Activated CD4-positive, alpha-beta T cell treated with anti-CD3 and anti-CD28 coated beads, Interleukin-2, amount 10 ng/mL, durations not matched to agents 7 days and 5 days (primary cell): ENCODE results near the gene SLC15A3. TPM values are rescaled to one million over a fixed set of nuclear protein-coding genes. Genes with fewer than 3 reads are reported as not detected.

ENCODE experiments used
- CTCF ChIA-PET: fragments of 350-600 bp; sonication (Branson Sonifier 250); formaldehyde crosslinking; loops from one replicate; lab custom pipeline; 2021; ENCODE audit warnings: antibody characterized with exemption; lab: Charles Lee
- POLR2A ChIA-PET: fragments of 350-600 bp; sonication (Branson Sonifier 250); formaldehyde crosslinking; loops from one replicate; lab custom pipeline; 2021; ENCODE audit warnings: antibody characterized with exemption; lab: Charles Lee
- DNase-seq: peaks from one replicate; pipeline ENCODE4 v3.0.0-alpha.2; 2020
- H3K27ac Mint-ChIP-seq: one replicate; pipeline ENCODE4 v1.8.0; 2021; ENCODE audit warnings: mild to moderate bottlenecking, moderate library complexity, mixed read lengths
- H3K27me3 Mint-ChIP-seq: one replicate; pipeline ENCODE4 v1.8.0; 2021; ENCODE audit warnings: mixed read lengths
- H3K36me3 Mint-ChIP-seq: one replicate; pipeline ENCODE4 v1.8.0; 2021; ENCODE audit warnings: low read depth, mixed read lengths
- H3K4me1 Mint-ChIP-seq: one replicate; pipeline ENCODE4 v1.8.0; 2021; ENCODE audit warnings: mixed read lengths
- H3K4me3 Mint-ChIP-seq: one replicate; pipeline ENCODE4 v1.8.0; 2021; ENCODE audit warnings: mild to moderate bottlenecking, moderate library complexity, mixed read lengths
- H3K9me3 Mint-ChIP-seq: one replicate; pipeline ENCODE4 v1.8.0; 2021; ENCODE audit warnings: mixed read lengths
- total RNA-seq, 2 experiments: library from RNA; stranded (reverse); gene quantifications; one replicate each; pipeline ENCODE4 v1.2.3, GENCODE V29; 2021

The SLC15A3 gene
- total RNA-seq, 2 experiments from 2014 or later: 4.0 to 4.2 TPM

DNA sequence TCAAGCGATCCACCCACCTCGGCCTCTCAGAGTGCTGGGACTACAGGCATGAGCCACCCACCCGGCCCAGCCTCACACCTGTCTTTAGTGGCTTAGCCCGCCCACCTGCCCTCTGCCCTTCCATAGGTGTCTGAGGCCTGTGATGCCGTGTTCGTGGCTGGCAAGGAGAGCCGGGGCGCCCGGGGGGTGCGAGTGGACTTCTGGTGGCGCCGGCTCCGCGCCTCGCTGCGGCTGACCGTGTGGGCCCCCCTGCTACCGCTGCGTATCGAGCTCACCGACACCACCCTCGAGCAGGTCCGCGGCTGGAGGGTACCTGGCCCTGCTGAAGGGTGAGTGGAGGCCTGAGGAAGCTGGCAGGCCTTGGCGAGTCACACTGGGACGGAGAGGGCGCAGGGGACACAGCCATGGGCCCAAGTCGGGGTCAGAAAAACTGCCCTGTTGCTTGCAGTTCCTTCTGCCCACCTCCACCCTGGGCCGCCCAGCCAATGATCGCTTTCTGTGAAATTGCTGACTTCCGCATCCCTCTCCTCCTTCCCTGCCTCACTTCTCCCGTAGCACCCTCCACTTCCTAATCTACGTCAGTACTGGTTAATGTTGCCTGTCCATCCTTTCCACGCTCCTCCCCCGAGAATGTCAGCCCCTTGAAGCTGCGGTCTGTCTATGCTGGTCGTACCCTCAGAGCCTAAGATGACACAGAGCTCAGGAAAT lies 18.4 kb downstream of the SLC15A3 start:
- no peaks in the 10 kb centered on the region for H3K36me3 Mint-ChIP-seq
- POLR2A ChIA-PET: no interaction called here
- DNase-seq: no peak
- H3K27ac Mint-ChIP-seq: no peak overlapping the region
- H3K9me3 Mint-ChIP-seq: no peaks in the 10 kb centered on the region
- H3K27me3 Mint-ChIP-seq: peaks cover 12% of the 10 kb centered on the region
- H3K4me3 Mint-ChIP-seq: no peak overlapping the region
- CTCF ChIA-PET: interaction anchor here (1.0 kb wide), 1 partner anchor 18 kb away, joined by 3 read pairs; no protein-coding TSS in a partner anchor
- H3K4me1 Mint-ChIP-seq: no peaks in the 10 kb centered on the region

DNA sequence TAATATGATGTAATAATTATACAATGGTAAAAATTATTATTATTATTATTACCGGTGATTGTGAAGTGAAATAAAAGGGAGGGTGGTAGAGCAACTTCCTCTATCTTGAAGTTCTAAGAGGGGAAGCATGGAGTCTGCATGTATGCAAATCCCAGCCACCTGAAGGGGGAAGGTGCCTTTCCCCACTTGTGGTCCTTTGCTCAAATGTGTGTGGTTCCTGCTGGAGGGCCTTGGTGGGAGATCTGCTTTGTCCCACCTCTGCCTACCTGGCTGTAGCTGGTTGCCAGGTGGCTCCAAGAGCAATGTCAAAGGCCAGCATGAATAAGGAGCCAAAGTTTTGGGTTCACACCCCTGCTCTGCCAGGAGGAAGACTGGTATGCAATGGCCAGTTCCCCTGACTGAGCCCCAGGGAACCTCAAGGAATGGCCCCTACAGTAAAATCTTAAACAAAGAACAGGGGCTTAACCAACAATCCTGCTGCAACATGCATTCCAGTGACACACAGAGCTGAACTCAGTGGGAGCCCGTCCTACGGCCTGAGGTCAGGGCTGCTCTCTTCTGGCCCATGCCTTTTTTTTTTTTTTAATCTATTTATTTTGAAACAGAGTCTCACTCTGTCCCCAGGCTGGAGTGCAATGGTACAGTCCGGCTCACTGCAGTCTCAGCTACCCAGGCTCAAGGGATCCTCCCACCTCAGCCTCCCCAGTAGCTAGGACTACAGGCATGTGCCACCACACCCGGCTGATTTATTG lies 19.2 kb downstream of the SLC15A3 start:
- Mint-ChIP-seq H3K36me3 (no peaks in the 10 kb centered on the region), H3K4me1 (no peaks in the 10 kb centered on the region), H3K4me3 (no peak overlapping the region), H3K27me3 (peaks cover 12% of the 10 kb centered on the region), H3K27ac (no peak overlapping the region), H3K9me3 (no peaks in the 10 kb centered on the region)
- ChIA-PET POLR2A (no interaction called here), CTCF (interaction anchor here (1.0 kb wide), 1 partner anchor 17 kb away, joined by 3 read pairs; no protein-coding TSS in a partner anchor)
- no peak for DNase-seq

DNA sequence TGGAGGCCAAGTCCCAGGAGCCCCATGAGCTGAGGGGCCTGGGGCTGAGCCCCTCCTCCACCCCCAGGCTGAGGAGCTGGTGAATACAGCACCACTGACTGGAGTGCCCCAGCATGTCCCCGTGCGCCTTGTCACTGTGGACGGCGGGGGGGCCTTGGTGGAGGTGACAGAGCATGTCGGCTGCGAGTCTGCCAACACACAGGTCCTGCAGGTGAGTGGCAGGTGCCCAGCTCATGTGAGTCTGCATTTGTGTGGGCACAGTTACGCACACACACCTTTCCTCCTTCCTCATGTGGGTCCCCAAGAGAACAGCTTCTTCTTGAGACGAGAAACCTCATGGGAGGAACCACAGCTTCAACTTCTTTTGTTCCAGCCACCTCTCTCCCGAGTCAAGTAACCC lies 20.1 kb downstream of the SLC15A3 start:
- ChIA-PET CTCF (interaction anchor here (1.0 to 1.8 kb wide), 4 partner anchors 13 to 37 kb away, joined by 3 to 5 read pairs (median 4); no protein-coding TSS in a partner anchor), POLR2A (no interaction called here)
- H3K4me1 Mint-ChIP-seq: no peaks in the 10 kb centered on the region
- H3K36me3 Mint-ChIP-seq: no peaks in the 10 kb centered on the region
- H3K27me3 Mint-ChIP-seq: peaks cover 17% of the 10 kb centered on the region
- DNase-seq: no peak
- H3K27ac Mint-ChIP-seq: no peak overlapping the region
- no peaks in the 10 kb centered on the region for H3K9me3 Mint-ChIP-seq
- no peak overlapping the region for H3K4me3 Mint-ChIP-seq

DNA sequence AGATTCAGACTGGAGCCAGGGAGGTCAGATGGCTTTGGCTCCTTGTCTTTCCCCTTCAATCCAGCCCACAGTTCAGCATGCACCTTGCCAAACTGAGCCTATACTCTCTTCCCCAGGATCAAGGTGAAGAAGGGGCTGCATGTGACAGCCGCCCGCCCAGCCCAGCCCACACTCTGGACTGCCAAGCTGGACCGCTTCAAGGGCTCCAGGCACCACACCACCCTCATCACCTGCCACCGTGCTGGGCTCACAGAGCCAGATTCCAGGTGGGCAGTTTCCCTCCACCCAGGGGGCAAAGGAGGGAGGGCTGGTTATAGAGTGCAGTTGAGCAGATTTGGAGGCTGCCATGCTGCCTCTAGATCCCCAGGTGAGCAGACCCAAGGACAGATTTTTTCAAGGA lies 21.6 kb downstream of the SLC15A3 start:
- Mint-ChIP-seq H3K27ac (no peak overlapping the region), H3K27me3 (peaks cover 32% of the 10 kb centered on the region), H3K4me3 (no peak overlapping the region), H3K36me3 (no peaks in the 10 kb centered on the region), H3K9me3 (no peaks in the 10 kb centered on the region), H3K4me1 (no peaks in the 10 kb centered on the region)
- no peak for DNase-seq
- CTCF ChIA-PET: interaction anchor here (0.9 to 1.8 kb wide), 3 partner anchors 10 to 15 kb away, joined by 3 to 5 read pairs (median 5); no protein-coding TSS in a partner anchor
- POLR2A ChIA-PET: no interaction called here

DNA sequence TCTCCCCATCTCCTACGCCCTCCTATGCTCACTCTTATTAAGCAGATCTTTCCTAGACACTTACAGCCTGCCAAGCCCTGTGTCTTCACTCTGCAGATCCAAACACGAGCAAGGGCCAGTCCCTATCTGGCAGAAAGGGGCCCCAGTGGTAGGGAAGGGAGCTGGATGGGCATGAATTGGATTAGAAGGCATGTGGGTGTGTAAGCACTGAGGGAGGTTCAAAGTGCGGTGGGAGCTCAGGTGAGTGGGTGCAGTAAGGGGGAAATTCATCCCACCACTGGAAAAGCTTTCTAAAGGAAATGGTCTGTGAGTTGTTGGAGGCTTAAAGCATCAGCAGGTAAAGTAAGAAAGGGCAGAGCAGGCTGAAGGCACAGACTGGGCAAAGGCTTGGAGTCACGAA lies 22.2 kb downstream of the SLC15A3 start:
- POLR2A ChIA-PET: no interaction called here
- DNase-seq: no peak
- H3K9me3 Mint-ChIP-seq: no peaks in the 10 kb centered on the region
- no peak overlapping the region for H3K4me3 Mint-ChIP-seq
- peaks cover 38% of the 10 kb centered on the region for H3K27me3 Mint-ChIP-seq
- peaks cover 4% of the 10 kb centered on the region for H3K4me1 Mint-ChIP-seq
- CTCF ChIA-PET: interaction anchor here (0.9 to 1.2 kb wide), 2 partner anchors 10 to 16 kb away, joined by 3 to 5 read pairs; no protein-coding TSS in a partner anchor
- no peak overlapping the region for H3K27ac Mint-ChIP-seq
- no peaks in the 10 kb centered on the region for H3K36me3 Mint-ChIP-seq

DNA sequence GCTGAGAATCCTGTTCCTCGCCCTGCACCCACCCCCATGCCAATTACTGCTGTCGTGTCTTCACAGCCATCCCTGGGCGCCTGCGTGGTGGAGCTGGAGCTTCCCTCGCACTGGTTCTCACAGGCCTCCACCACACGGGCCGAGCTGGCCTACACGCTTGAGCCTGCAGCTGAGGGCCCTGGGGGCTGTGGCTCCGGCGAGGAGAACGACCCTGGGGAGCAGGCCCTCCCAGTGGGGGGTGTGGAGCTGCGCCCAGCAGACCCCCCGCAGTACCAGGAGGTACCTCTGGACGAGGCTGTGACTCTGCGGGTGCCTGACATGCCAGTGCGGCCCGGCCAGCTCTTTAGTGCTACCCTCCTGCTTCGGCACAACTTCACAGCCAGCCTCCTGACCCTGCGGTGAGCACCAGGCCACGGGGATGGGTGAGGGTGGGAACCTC lies 23.4 kb downstream of the SLC15A3 start:
- ChIA-PET POLR2A (no interaction called here), CTCF (interaction anchor here (1.5 to 2.6 kb wide), 3 partner anchors 9 to 13 kb away, joined by 4 to 17 read pairs (median 6); partner anchors contain the start of gene TMEM109)
- no peak overlapping the region for H3K4me3 Mint-ChIP-seq
- no peaks in the 10 kb centered on the region for H3K36me3 Mint-ChIP-seq
- no peak for DNase-seq
- H3K27me3 Mint-ChIP-seq: peaks cover 39% of the 10 kb centered on the region
- no peak overlapping the region for H3K27ac Mint-ChIP-seq
- H3K4me1 Mint-ChIP-seq: peaks cover 7% of the 10 kb centered on the region
- no peaks in the 10 kb centered on the region for H3K9me3 Mint-ChIP-seq

DNA sequence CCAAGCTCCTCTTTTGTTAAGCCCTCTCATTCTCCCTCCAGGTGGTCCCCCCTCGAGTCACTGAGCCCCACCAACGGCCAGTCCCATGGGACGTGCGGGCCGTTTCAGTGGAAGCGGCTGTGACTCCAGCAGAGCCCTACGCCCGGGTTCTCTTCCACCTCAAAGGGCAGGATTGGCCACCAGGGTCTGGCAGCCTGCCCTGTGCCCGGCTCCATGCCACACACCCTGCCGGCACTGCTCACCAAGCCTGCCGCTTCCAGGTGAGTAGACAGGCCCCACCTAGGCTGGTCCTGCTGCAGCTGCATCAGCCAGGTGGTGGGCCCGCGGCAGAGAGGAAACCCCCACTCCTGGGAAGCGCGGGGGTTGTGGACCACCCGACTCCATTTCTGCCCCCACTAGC lies 24.4 kb downstream of the SLC15A3 start:
- no peak for DNase-seq
- H3K36me3 Mint-ChIP-seq: peaks cover 4% of the 10 kb centered on the region
- H3K9me3 Mint-ChIP-seq: no peaks in the 10 kb centered on the region
- H3K4me3 Mint-ChIP-seq: no peak overlapping the region
- peaks cover 39% of the 10 kb centered on the region for H3K27me3 Mint-ChIP-seq
- no peak overlapping the region for H3K27ac Mint-ChIP-seq
- ChIA-PET CTCF (interaction anchor here (1.5 to 2.6 kb wide), 2 partner anchors 12 to 13 kb away, joined by 4 to 17 read pairs; partner anchors contain the start of gene TMEM109), POLR2A (no interaction called here)
- H3K4me1 Mint-ChIP-seq: peaks cover 8% of the 10 kb centered on the region

DNA sequence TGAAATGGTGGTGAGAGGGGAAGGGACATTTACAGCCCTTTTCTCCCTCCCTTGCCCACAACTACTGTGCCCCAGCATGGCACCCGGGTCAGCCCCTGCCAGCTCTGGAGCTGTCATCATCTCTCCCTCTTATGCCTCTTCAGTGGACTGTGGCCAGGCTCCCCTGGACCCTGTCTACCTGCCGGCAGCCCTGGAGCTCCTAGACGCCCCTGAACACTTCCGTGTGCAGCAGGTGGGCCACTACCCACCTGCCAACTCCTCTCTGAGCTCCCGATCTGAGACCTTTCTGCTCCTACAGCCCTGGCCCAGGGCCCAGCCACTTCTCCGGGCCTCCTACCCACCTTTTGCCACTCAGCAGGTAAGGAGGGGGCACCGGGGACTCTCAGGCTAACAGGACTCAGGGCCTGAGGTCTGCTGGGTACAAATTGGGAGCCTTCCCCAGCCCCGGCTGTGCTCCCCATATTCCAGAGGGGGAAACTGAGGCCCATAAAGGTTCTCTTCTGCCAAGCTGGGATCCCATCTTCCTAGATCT lies 24.8 kb downstream of the SLC15A3 start:
- Mint-ChIP-seq H3K36me3 (peaks cover 7% of the 10 kb centered on the region), H3K27ac (no peak overlapping the region), H3K4me3 (no peak overlapping the region), H3K4me1 (peaks cover 8% of the 10 kb centered on the region), H3K27me3 (peaks cover 39% of the 10 kb centered on the region), H3K9me3 (no peaks in the 10 kb centered on the region)
- CTCF ChIA-PET: interaction anchor here (0.5 to 2.6 kb wide), 3 partner anchors 12 to 213 kb away, joined by 3 to 17 read pairs (median 3); partner anchors contain the start of gene TMEM109
- no peak for DNase-seq
- POLR2A ChIA-PET: no interaction called here

DNA sequence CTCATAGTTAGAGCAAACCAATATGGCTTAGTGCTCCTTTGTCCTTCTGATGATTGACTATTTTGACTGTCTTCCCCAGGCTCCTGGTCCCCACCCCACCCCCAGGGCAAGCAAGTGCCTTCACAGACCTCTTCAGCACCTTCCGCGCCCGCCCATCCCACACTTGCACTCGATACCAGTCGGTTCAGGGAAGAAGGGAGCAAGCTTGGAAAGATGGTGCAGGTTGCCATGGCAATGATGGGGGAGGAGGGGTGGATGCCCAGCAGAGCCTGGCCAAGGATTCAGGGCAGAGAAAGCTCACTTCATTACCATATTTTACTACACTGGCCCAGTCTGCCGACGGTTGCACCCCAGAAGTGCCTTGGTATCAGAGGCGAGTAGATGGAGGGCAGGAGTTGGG lies 25.5 kb downstream of the SLC15A3 start:
- ChIA-PET CTCF (interaction anchor here (0.5 to 2.6 kb wide), 4 partner anchors 11 to 362 kb away, joined by 3 to 17 read pairs (median 4); partner anchors contain the start of gene TMEM109), POLR2A (no interaction called here)
- Mint-ChIP-seq H3K9me3 (no peaks in the 10 kb centered on the region), H3K4me1 (peaks cover 8% of the 10 kb centered on the region), H3K4me3 (no peak overlapping the region), H3K36me3 (peaks cover 11% of the 10 kb centered on the region), H3K27me3 (peaks cover 38% of the 10 kb centered on the region), H3K27ac (no peak overlapping the region)
- no peak for DNase-seq

DNA sequence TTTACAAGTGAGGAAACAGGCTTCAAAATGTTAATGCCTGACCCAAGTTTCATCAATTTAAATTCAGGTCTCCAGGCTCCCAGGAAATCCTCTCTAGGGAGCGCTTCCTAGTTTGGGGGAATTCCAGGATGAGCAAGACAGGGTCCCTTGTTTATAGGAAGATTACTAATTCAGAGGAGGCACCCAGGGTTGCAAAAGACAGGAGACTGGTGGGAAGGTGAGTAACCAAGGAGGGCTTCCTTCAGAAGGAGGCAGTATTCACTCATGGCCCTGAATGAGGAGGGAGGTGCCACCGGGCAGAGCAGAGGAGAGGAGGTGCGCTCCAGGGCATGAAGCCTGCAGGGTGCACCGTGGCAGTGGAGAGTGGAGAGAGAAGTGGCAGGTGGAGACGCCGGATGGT lies 26.1 kb downstream of the SLC15A3 start:
- POLR2A ChIA-PET: no interaction called here
- CTCF ChIA-PET: interaction anchor here (0.6 to 2.6 kb wide), 2 partner anchors 11 to 15 kb away, joined by 3 to 17 read pairs; partner anchors contain the start of gene TMEM109
- Mint-ChIP-seq H3K27me3 (peaks cover 38% of the 10 kb centered on the region), H3K27ac (no peak overlapping the region), H3K4me3 (no peak overlapping the region), H3K9me3 (no peaks in the 10 kb centered on the region), H3K36me3 (peaks cover 17% of the 10 kb centered on the region), H3K4me1 (peaks cover 8% of the 10 kb centered on the region)
- DNase-seq: no peak

DNA sequence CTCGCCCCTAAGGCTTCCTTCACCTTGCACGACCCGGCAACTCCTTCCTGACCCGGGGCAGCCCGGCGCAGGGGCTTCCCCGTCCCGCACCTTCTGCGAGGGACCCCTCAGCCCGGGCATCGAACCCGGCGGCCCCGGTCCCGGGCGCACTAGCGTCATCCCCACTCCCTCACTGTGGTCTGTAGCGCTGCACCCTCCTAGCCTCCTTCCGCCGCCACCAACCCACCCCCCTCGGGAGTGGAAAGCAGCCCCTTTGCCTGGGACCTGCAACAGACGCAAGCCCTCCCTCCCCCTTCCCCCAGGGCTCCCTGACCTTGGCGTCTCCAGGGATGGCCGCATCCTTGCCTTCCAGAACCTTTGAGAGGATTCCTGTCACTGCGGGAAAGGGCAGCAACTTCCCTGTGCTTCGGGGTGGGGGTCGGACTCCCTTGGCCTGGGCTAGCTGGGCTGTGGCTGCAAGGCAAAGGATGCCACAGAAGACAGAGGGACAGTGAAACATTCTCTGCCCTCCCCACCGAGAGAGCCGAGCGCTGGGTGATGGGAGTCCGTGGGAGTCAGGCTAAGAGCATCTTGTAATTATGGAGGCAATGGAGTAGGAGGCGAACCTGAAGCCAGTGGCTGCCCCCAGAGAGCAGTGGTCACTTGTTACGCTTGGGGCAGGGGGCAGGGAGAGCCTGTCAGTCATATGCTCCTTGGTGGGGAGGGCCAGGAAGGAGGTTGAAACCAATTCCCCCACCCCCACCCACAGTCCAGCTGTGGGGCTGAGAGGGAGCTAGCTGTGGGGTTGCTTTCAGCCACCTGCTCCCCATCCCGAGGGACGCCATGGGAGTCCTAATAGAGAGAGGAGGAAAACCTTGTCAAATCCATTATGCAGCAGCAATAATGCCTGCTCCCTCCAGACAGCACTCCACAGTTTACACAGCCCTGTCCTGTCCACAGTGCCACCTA lies 26.8 kb downstream of the SLC15A3 start:
- POLR2A ChIA-PET: no interaction called here
- H3K36me3 Mint-ChIP-seq: peaks cover 23% of the 10 kb centered on the region
- peaks cover 8% of the 10 kb centered on the region for H3K4me1 Mint-ChIP-seq
- no peak overlapping the region for H3K27ac Mint-ChIP-seq
- no peak for DNase-seq
- CTCF ChIA-PET: interaction anchor here (0.6 kb wide), 1 partner anchor 15 kb away, joined by 3 read pairs; no protein-coding TSS in a partner anchor
- peaks cover 34% of the 10 kb centered on the region for H3K27me3 Mint-ChIP-seq
- H3K9me3 Mint-ChIP-seq: no peaks in the 10 kb centered on the region
- H3K4me3 Mint-ChIP-seq: peak overlapping the region; percentile 45
